HepG2 (cell line): ENCODE data around the gene UBE2G2. TPM values are rescaled to one million over a fixed set of nuclear protein-coding genes. Genes with fewer than 3 reads are reported as not detected.
A peak's percentile ranks its signal among the peaks of the same experiment; 100 is the strongest.

Experiments used
- ATAC-seq: fragments of 200-7000 bp; cut with Tn5 transposase; 3 replicates; pipeline ENCODE4 v1.9.1; 2020; ENCODE audit warnings: mild to moderate bottlenecking, moderate library complexity
- BruUV-seq: library from RNA; stranded (reverse); fragments of 400-500 nt; replicated peaks from 2 replicates; lab custom pipeline; 2021; lab: Mats Ljungman, UMichigan
- CTCF ChIA-PET: fragments of 300-600 bp; formaldehyde crosslinking; extraction: SDS; loops from one replicate; lab custom pipeline; 2021; ENCODE audit warnings: low total read pairs, inconsistent platforms, low intra/inter-chr PET ratio; lab: Yijun Ruan, JAX
- POLR2A ChIA-PET: fragments of 350-600 bp; sonication (Branson Sonifier 250); formaldehyde crosslinking; loops from one replicate; lab custom pipeline; 2020; ENCODE audit warnings: antibody characterized with exemption, inconsistent platforms; lab: Yijun Ruan, JAX
- DNase-seq: peaks from one replicate; pipeline ENCODE4 v3.0.0-alpha.2; 2015; ENCODE audit warnings: low spot score
- FAIRE-seq: peaks from 3 replicates; lab custom pipeline; 2011; peaks lifted over from hg19 to GRCh38; lab: Jason Lieb, UNC
- H2AFZ ChIP-seq: one replicate; pipeline ENCODE4 v1.6.1; 2011; ENCODE audit warnings: low read length, inconsistent platforms
- H3K27ac ChIP-seq: fragments of 300-600 bp; 3 replicates; pipeline ENCODE4 v1.8.0; 2011; ENCODE audit warnings: mixed run types, mild to moderate bottlenecking, mixed read lengths, low read length, inconsistent platforms; ENCODE audit not compliant: insufficient read depth; ENCODE audit errors: extremely low read length
- H3K27me3 ChIP-seq, 2 experiments: fragments of 200-600 bp in 1 of 2; 2 replicates in 1 of 2; 3 replicates in 1 of 2; pipeline versions ENCODE4 v1.6.0 to v1.8.0; 2011; ENCODE audit warnings: low read length in 2 of 2, mild to moderate bottlenecking in 2 of 2, moderate library complexity in 2 of 2, inconsistent platforms in 1 of 2; ENCODE audit not compliant: insufficient read depth in 2 of 2, control insufficient read depth in 1 of 2
- H3K36me3 ChIP-seq, 2 experiments: fragments of 200-600 bp in 1 of 2; replicated peaks in 1 of 2; 2 replicates in 1 of 2; 3 replicates in 1 of 2; pipeline versions ENCODE4 v1.5.1 to v1.8.0; 2011; ENCODE audit warnings: low read length in 2 of 2, inconsistent platforms in 1 of 2; ENCODE audit not compliant: insufficient read depth in 2 of 2, control insufficient read depth in 1 of 2
- H3K4me1 ChIP-seq: 2 replicates; pipeline ENCODE4 v1.5.1; 2012; ENCODE audit warnings: low read length, inconsistent platforms; ENCODE audit not compliant: insufficient read depth
- H3K4me2 ChIP-seq: 2 replicates; pipeline ENCODE4 v1.6.0; 2011; ENCODE audit warnings: low read depth, low read length, inconsistent platforms
- H3K4me3 ChIP-seq, 3 experiments: fragments of 200-600 bp in 1 of 3; sonication (generic), shearing (Covaris generic) in 1 of 3; replicated peaks in 1 of 3; 2 replicates each; pipeline ENCODE4 v1.5.1; 2011 to 2016; ENCODE audit warnings: low read length in 3 of 3, inconsistent platforms in 2 of 3, low read depth in 2 of 3, mild to moderate bottlenecking in 2 of 3, control low read depth in 1 of 3, mixed read lengths in 1 of 3; ENCODE audit not compliant: insufficient read depth in 1 of 3
- H3K79me2 ChIP-seq: one replicate; pipeline ENCODE4 v1.6.1; 2011; ENCODE audit warnings: low read length, inconsistent platforms; ENCODE audit not compliant: insufficient read depth
- H3K9ac ChIP-seq: 2 replicates; pipeline ENCODE4 v1.6.0; 2011; ENCODE audit warnings: mild to moderate bottlenecking, low read depth, low read length, inconsistent platforms; ENCODE audit not compliant: insufficient read depth
- H3K9me3 ChIP-seq: 2 replicates; pipeline ENCODE4 v1.5.1; 2012; ENCODE audit warnings: mild to moderate bottlenecking, low read length
- H4K20me1 ChIP-seq: 2 replicates; pipeline ENCODE4 v1.6.0; 2011; ENCODE audit warnings: inconsistent platforms, mild to moderate bottlenecking, low read length, moderate library complexity; ENCODE audit not compliant: insufficient read depth
- ARHGAP35 ChIP-seq: sonication (generic); formaldehyde crosslinking; IDR thresholded peaks from 2 replicates; pipeline ENCODE4 v1.9.0; 2022; ENCODE audit warnings: mild to moderate bottlenecking, inconsistent platforms, moderate library complexity, missing genetic modification reagents, borderline replicate concordance
- RFX5 ChIP-seq: IDR thresholded peaks from 2 replicates; pipeline ENCODE4 v1.6.1; 2011; ENCODE audit warnings: low read depth, low read length, improper control_type of control experiment
- WGBS: methylation state at CpG from one replicate; pipeline ENCODE4 v1.1.6; 2017; ENCODE audit warnings: low lambda C conversion rate; 5-methylcytosine and 5-hydroxymethylcytosine counted together
- in situ Hi-C: cut with HindIII; loops from 2 replicates; pipeline ENCODE4 v1.10.0; 2017; ENCODE audit warnings: low pct_unique_long_range_greater_than_20kb; ENCODE audit not compliant: extremely low pct_ligation_motif_present
- intact Hi-C: fragments of 100-400 bp; cut with micrococcal nuclease; formaldehyde crosslinking; loops from one replicate; pipeline ENCODE4 v1.10.0; 2022; ENCODE audit not compliant: unreplicated experiment
- polyA plus RNA-seq, 8 experiments: library from polyadenylated mRNA; depleted of rRNA in 3 of 8; stranded (reverse) in 7 of 8; unstranded in 1 of 8; fragments of >200 nt; fragmentation: Illumina TruSeq in 4 of 8; extraction: Trizol in 4 of 8; gene quantifications; 2 replicates each; pipeline versions ENCODE4 v1.2.1 to v1.2.3, GENCODE V29; 2011 to 2016; ENCODE audit warnings: low read depth in 4 of 8, missing spikeins in 1 of 8, mixed read lengths in 1 of 8; ENCODE audit not compliant: insufficient read depth in 1 of 8
- total RNA-seq, 5 experiments: library from RNA; depleted of rRNA; stranded (reverse); fragments of >200 nt; fragmentation: Illumina TruSeq; extraction: Trizol; gene quantifications; 2 replicates each; pipeline ENCODE4 v1.2.3, GENCODE V29; 2016; ENCODE audit warnings: low read depth in 1 of 5
- TF ChIP-seq, protein P1 (sequence below): sonication (generic); formaldehyde crosslinking; IDR thresholded peaks from 2 replicates; pipeline ENCODE4 v1.5.1; 2020; ENCODE audit warnings: mild to moderate bottlenecking, moderate library complexity, missing genetic modification reagents

The UBE2G2 gene
- total and polyA plus RNA-seq, 2 of the 13 experiments (the other 11 are each of a cell fraction or from before 2014, with no cell fraction given), result 55.4 to 92.0 TPM

DNA sequence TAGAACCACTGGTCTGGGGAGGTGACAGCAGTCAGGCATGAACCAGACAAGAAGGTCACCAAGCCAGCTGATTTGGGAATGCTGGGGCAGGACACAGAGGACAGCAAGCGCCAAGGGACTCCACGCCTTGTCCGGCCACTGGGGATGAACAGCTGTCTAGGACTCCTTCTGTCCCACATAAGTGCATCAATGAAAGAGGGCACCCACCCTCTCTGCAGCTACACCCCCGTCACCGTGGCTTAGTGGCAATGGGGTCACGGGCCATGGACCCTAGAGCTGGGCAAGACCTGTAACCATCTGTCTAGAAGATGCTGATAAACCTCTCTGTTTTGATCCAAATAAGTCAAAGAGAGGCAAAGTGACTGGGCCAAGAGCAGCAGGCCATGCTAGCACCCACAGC, 16.8 kb downstream of the UBE2G2 start (continued):
- TF ChIP-seq, protein P1, sequence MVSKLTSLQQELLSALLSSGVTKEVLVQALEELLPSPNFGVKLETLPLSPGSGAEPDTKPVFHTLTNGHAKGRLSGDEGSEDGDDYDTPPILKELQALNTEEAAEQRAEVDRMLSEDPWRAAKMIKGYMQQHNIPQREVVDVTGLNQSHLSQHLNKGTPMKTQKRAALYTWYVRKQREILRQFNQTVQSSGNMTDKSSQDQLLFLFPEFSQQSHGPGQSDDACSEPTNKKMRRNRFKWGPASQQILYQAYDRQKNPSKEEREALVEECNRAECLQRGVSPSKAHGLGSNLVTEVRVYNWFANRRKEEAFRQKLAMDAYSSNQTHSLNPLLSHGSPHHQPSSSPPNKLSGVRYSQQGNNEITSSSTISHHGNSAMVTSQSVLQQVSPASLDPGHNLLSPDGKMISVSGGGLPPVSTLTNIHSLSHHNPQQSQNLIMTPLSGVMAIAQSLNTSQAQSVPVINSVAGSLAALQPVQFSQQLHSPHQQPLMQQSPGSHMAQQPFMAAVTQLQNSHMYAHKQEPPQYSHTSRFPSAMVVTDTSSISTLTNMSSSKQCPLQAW (CRISPR knock-in tag), result no peak

GRCh38 chr21:44783020-44783696, 18.5 kb downstream of the UBE2G2 start:
- ATAC-seq (no peak), FAIRE-seq (no peak), DNase-seq (no peak)
- Histone ChIP-seq H3K4me3 (no peak overlapping the region), H3K4me2 (no peak overlapping the region), H3K27ac (no peak overlapping the region), H3K27me3 (no peaks in the 10 kb centered on the region)
- in situ Hi-C loops, result no loop called here
- peak; percentile 40; the same call in 1 of the 2 replicates for TF ChIP-seq RFX5
- no peak for TF ChIP-seq ARHGAP35 (CRISPR knock-in tag)
- TF ChIP-seq, all 625 proteins: peak for 1
- Histone ChIP-seq H2AFZ (no peak overlapping the region), H3K36me3 (peaks cover 7 to 42% of the 10 kb centered on the region in 2 experiments; a peak in 4 of 5 replicates), H3K9me3 (no peaks in the 10 kb centered on the region), H3K79me2 (peaks cover 33% of the 10 kb centered on the region), H4K20me1 (no peaks in the 10 kb centered on the region; the same call in 1 of the 2 replicates), H3K4me1 (peaks cover 26% of the 10 kb centered on the region), H3K9ac (no peak overlapping the region)
- POLR2A ChIA-PET, result no interaction called here
- intact Hi-C loops, result no loop called here
- CTCF ChIA-PET, result no interaction called here
- no TSS peak for BruUV-seq
- 84% methylated on average over 5 of the region's 5 CpGs for WGBS
